Hepatic stellate cell (primary cell): ENCODE data around the gene OR56A1.
"Not testable (repeated sequence)": the region's sequence is repeated elsewhere in the genome, so short reads cannot be mapped to it uniquely, and the experiment has no call there.

Experiments
- DNase-seq: peaks from one replicate; pipeline ENCODE4 v3.0.0; 2011; ENCODE audit warnings: low spot score

OR56A1 gene, protein sequence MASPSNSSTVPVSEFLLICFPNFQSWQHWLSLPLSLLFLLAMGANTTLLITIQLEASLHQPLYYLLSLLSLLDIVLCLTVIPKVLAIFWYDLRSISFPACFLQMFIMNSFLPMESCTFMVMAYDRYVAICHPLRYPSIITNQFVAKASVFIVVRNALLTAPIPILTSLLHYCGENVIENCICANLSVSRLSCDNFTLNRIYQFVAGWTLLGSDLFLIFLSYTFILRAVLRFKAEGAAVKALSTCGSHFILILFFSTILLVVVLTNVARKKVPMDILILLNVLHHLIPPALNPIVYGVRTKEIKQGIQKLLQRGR

DNA sequence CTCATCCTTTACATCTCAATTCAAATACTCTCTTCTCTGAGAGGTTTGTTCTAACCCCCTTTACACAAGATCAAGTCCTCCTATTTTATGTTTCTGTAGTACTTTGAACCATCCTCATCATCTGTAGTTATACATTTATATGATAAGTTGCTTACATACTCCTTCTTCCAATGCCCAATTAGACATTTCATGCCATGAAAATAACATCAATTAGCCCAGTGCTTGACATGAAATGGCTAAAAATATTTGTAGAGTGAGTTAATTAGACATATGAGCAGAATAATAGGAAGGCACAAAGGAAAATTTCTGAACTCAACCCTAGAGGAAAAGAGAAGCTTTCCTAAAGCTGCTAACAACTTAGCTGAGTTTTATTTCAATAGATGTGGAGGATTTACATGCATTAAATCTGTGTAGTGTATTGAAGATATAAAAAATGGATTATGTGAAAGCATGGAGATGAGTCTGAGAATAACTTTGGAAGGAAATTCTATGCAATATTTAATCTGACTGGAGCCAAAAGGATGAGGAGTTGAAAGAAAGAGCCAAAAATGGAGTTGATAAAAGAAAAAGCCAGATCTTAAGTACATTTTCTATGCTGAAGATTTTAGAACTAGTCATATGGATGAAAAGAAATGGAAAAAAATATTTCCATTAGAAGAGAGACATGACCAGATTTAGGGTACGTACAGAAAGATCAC lies at the start of gene OR56A1:
Gene OR56A1, minus strand, starts transcription at position 51 of the 698 bp plus-strand sequence. CDS start 3,066 bp downstream, outside the sequence.
- DNase-seq: no peak

GRCh38 chr11:6079463-6079862 lies 48.9 kb upstream of the OR56A1 start:
- no peak for DNase-seq

DNA sequence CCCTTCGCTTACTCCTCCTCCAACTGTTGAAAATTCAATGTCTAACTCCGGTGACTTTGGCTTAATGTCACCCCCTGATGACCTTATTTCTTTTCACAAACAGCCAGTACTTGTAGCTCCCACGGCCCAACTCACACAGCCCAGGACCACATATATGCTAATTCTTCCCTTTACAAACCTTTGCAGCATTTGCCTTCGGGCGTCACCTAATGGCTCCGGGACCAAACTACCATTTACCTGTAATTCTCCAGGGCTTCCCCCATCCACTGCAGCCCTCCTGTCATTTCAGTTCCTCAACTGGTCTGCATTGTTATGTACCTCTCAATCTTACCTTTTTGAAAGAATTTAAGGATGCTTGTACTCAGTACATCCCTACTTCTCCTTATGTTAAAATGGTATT lies 47.2 kb upstream of the OR56A1 start:
- DNase-seq: no peak

GRCh38 chr11:6076443-6076842 lies 45.9 kb upstream of the OR56A1 start:
- not testable (repeated sequence) for DNase-seq

GRCh38 chr11:6067502-6067901 lies 36.9 kb upstream of the OR56A1 start:
- no peak for DNase-seq

DNA sequence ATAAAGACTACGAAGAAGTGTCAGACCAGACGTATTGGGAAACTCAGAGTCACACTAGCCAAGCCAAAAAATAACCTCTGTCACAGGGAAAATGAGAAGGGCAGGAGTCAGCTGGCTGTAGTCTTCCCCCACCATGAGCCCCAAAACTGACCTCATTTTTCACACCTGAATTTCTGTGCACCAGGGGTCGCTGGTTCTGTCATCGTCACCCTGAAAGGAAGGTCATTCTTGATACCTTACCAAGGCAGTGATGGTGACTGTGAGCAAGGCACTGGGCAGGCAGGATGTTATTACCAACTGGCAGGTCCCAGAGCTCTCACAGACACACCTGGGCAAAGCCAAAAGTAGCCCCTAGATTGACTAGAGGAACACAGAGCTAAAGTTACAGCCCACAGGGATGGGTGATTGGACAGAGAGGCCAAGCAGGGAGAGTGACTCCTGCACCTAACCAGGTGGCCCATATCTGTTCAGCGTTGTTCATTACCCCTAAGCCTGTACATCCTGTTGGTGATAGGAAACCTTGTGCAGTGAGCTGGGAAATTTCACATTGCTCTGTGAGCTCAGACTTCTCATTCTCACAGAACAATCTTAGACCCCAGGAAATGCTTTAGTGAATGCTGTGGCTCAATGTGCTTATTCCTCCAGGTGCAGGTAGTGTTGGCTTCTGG lies 32.3 kb upstream of the OR56A1 start:
- no peak for DNase-seq

DNA sequence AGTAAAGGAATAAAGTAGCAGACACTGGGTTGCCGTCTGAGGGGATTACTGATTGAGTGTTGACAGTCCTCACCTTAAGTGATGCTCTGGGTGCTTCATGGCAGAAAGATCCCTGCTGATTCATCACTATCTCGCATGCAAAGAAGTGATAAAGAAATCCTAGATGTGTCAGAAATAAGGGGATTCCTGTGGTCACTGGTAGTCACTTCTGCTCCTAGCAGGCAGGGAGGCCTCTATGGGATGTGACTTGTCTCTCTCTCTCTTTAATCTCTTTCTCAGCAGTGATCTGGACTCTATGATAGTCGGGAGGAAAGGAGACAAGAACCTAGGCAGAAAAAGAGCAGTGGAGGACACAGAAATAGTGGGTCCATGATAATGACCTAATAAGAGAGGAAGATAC lies 30.9 kb upstream of the OR56A1 start:
- no peak for DNase-seq

- DNase-seq: no peak
Observed at GRCh38 chr11:6057452-6057851, 26.9 kb upstream of the OR56A1 start.

GRCh38 chr11:6055569-6055968 lies 25.0 kb upstream of the OR56A1 start:
- no peak for DNase-seq

DNA sequence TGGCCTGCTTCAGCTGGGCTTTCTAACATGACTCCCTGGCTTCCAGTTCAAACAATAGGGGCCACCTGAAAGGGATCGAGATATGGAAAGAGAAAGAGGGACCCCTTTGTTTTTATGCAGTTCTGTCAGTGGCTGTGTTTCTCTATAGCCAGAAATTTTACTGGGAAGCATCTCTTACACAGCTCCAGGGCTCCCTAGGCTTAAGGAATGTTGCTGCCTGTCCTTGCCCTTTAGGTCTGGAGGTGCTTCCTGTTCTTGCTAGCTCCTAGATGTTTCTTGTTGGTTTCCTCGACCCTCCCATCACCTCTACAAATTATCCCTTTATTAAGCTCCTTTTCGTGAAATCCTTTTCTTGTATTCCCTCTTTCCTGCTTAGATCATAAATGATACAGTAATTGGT lies 21.8 kb upstream of the OR56A1 start:
- DNase-seq: no peak

GRCh38 chr11:6040874-6041273 lies 10.3 kb upstream of the OR56A1 start:
- DNase-seq: no peak

DNA sequence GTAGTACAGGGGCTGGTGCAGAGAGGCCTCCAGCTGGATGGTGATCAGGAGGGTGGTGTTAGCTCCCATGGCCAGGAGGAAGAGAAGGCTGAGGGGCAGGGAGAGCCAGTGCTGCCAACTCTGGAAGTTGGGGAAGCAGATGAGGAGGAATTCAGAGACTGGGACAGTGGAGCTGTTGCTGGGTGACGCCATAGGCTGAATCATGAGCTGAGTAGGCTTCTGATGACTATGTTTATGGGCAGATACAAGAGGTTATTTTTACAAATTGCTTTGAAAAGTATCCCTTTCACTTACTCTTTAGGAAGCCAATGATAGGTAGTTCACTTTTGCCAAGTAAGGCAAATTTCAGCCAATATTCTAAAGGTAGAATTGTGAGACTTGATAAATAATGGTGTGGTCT lies 3.1 kb downstream of the OR56A1 start:
- no peak for DNase-seq

DNA sequence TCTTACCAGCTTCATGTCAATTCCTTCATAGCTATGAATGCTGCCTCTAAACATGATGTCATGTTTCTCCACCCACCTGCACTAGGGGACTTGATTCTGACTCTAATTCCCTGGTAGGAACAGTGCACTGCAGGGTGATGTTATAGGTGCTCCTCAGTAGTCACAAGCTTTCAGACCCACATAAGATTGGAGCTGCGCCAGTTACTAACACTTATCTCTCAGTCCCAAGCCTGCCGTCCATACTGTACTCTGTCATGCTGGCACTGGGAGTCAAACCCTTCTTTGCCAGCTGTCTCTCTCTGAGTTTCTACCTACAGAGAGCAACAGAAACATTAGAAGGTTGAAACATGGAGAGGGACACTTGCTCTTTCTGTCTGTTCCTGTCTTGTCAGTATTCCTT lies 5.5 kb downstream of the OR56A1 start:
- DNase-seq: no peak

DNA sequence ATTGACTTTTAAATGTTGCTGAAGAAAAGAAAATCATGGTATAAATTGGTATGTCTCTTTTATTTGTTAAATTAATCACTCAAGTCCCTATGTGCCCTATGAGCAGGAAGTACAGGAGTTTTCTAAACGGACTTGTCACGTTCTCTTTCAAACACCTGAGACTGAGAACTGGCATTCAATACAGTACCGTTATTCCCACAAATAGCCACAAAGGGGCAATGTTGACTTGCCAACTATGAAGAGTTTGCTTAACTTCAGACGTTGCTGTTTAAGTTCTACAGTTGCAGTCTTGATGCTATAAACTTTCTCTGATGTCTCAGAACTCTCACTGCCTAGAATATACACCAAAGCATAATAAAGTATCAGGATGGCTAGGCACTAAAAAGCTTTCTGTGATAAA lies 7.6 kb downstream of the OR56A1 start:
- peak; percentile 5 for DNase-seq

- no peak for DNase-seq
Observed at GRCh38 chr11:6013042-6013441, 17.5 kb downstream of the OR56A1 start.

DNA sequence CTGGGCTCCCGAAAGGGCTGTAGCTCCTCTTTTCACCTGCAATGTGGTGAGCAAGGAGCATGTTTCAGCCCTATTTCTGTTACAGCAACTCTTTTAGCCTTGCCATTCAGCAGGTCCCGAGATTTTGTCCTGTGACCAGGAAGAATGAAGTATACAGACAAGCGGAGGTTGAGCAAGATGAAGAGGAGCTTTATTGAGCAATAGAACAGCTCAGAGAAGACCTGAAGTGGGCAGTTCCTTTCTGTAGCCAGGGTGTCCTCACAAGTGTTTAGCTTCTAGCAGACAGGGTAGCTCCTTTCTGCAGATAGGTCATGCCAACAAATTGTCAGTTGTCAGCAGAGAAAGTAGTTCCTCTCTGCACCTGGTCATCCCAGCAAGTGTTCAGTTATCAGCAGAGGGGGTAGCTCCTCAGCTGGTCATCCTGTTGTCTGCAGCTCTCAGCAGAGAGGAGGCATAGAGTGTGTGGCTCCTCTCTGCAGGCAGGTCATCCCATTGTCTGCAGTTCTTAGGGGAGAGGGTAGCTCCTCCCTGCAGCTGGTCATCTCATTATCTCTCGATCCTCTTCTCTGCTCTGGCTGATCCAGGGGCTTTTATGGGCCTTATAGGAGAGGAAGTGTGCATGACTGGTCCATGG lies 18.4 kb downstream of the OR56A1 start:
- no peak for DNase-seq

DNA sequence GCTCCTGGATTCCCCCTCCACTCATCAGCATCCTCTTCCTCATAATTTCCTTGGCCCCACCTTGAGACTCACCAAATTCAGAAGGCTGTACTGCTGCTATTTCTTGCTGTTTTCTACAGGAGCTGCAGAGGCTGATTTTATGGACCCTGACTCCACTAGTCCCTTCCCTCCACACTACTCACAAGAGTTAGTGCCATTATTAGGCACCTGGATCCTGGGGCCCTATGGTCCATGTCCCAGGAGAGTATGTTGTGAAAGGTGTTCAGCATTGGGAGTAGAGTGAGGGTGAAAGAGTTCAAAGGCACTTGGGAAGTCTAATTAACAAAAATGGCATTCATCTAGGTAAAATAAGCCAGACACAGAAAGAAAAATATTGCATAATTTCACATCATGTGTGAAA lies 23.7 kb downstream of the OR56A1 start, which contains the start of gene OR56A4:
Gene OR56A4, minus strand, starts transcription at position 101 of the 400 bp plus-strand sequence. CDS start 3,954 bp downstream, outside the sequence.
- no peak for DNase-seq

GRCh38 chr11:6006395-6006794 lies 24.2 kb downstream of the OR56A1 start:
- DNase-seq: no peak

DNA sequence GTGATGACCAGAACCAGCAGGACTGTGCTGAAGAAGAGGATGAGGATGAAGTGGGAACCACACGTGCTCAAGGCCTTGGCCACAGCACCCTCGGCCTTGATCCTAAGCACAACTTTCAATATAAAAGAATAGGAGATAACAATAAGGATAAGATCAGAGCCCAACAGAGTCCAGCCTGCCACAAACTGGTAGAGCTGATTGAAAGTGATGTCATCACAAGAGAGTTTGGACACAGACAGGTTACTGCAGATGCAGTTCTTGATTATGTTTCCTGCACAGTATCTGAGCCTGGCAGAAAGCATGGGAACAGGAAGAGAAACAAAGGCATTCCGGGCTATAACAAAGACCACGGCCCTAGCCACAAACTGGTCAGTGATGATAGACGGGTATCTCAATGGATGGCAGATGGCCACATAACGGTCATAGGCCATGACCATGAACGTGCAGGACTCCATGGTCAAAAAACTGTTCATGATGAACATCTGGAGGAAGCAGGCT lies 28.3 kb downstream of the OR56A1 start:
- no peak for DNase-seq

GRCh38 chr11:5994791-5995190 lies 35.8 kb downstream of the OR56A1 start:
- no peak for DNase-seq

DNA sequence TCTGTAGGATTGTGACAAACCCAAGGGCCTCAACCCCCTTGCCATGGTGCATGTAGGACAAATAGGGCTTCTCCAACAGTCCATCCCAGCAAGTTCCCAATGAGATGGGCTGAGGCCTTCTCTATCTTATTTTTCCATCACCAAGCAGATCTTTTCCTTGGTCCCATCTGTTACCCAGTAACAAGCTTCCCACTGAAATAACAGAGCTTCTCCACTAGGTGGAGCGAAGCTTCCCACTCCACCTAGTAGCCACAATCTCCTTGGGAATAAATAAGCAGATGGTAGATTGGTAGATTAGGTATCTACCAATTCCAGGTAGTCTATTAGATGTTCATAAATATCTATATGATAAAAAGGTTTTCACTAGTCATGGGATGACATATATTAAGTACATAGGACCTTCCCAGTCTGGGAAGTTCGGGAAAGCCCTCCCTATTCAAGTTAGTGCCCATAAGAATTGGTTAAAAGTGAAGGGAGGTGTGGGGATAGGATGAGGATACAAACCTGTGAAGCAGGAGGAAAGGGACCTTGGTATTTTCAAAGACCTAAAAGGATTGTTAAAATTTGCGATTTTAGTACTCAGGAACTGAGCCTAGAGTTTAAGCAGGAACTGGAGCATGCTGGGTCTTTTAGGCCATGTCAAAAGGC lies 37.8 kb downstream of the OR56A1 start:
- peak; percentile 29 for DNase-seq

- DNase-seq: peak; percentile 4
Observed at GRCh38 chr11:5992150-5992549, 38.4 kb downstream of the OR56A1 start.
